Thyroid gland (tissue), 4 donors: ENCODE measurements around the gene PRXL2B. TPM values are rescaled to one million over a fixed set of nuclear protein-coding genes. Genes with fewer than 3 reads are reported as not detected.

ENCODE experiments used
- DNase-seq, 2 donors: peaks; one replicate each; pipeline ENCODE4 v3.0.0-alpha.2; 2019
- H3K27ac ChIP-seq, 3 donors: fragments of 200-600 bp; sonication (generic); 1 replicate in 2 of 3; 2 replicates in 1 of 3; pipeline ENCODE4 v1.5.1; 2016 to 2019; ENCODE audit warnings: mild to moderate bottlenecking in 1 of 3, moderate library complexity in 1 of 3
- H3K27me3 ChIP-seq: fragments of 200-600 bp; sonication (generic); one replicate; pipeline ENCODE4 v1.5.1; 2019
- H3K36me3 ChIP-seq, 2 donors: fragments of 200-600 bp; sonication (generic); one replicate each; pipeline ENCODE4 v1.5.1; 2016 to 2019
- H3K4me1 ChIP-seq, 2 donors: fragments of 200-600 bp; sonication (generic); one replicate each; pipeline ENCODE4 v1.5.1; 2017 to 2019
- H3K4me3 ChIP-seq, 3 donors: fragments of 200-600 bp; sonication (generic); replicated peaks in 1 of 3; 1 replicate in 2 of 3; 2 replicates in 1 of 3; pipeline ENCODE4 v1.5.1; 2016; ENCODE audit warnings: mild to moderate bottlenecking in 1 of 3
- H3K9me3 ChIP-seq: fragments of 200-600 bp; sonication (generic); one replicate; pipeline ENCODE4 v1.5.1; 2017
- CTCF ChIP-seq, 6 experiments: fragments of 200-600 bp in 3 of 6; fragments of 450-650 bp in 3 of 6; sonication (generic) in 3 of 6; IDR thresholded peaks; one replicate each; pipeline ENCODE4 v1.5.1; 2016 to 2019; ENCODE audit warnings: antibody characterized with exemption in 6 of 6, mild to moderate bottlenecking in 2 of 6, inconsistent platforms in 1 of 6, moderate library complexity in 1 of 6
- POLR2A ChIP-seq, 2 donors: fragments of 450-650 bp; IDR thresholded peaks; one replicate each; pipeline ENCODE4 v1.6.1; 2017; ENCODE audit warnings: antibody characterized with exemption in 2 of 2, mild to moderate bottlenecking in 2 of 2, moderate library complexity in 1 of 2
- WGBS, 2 donors: methylation state at CpG; one replicate each; pipeline ENCODE4 v1.1.5; 2017; 5-methylcytosine and 5-hydroxymethylcytosine counted together
- intact Hi-C: fragments of 100-400 bp; cut with DNase I; formaldehyde crosslinking; loops from one replicate; pipeline ENCODE4 v1.15.1; 2023
- total RNA-seq, 4 donors: library from RNA; depleted of rRNA; stranded (reverse); fragments of >200 nt; gene quantifications; one replicate each; pipeline ENCODE4 v1.2.3, GENCODE V29; 2016

PRXL2B gene
- total RNA-seq, 4 donors from 2014 or later, result 14.6 to 24.7 (median 18.0) TPM

- no peak overlapping the region for H3K27ac ChIP-seq
- H3K36me3 ChIP-seq, result no peaks in the 10 kb centered on the region
- TF ChIP-seq POLR2A (IDR thresholded peaks at IDR 0.05), result no peak
- TF ChIP-seq CTCF (IDR thresholded peaks at IDR 0.05), result no peak
- WGBS, 2 donors, result 55 to 56% methylated on average over 14 to 20 of the region's 21 CpGs
- intact Hi-C loops, result no loop called here
- H3K9me3 ChIP-seq, result no peaks in the 10 kb centered on the region
- H3K4me1 ChIP-seq, result peaks cover 9 to 33% of the 10 kb centered on the region in 2 donors
- no peak overlapping the region for H3K4me3 ChIP-seq
- peak; percentile 61 to 69 for DNase-seq
- no peaks in the 10 kb centered on the region for H3K27me3 ChIP-seq
Measured at GRCh38 chr1:2610036-2610959, 23.7 kb downstream of the PRXL2B start.

GRCh38 chr1:2611031-2611501 lies 24.5 kb downstream of the PRXL2B start:
- no peak overlapping the region for H3K27ac ChIP-seq
- intact Hi-C loops, result no loop called here
- no peaks in the 10 kb centered on the region for H3K36me3 ChIP-seq
- 10 to 20% methylated on average over 3 to 9 of the region's 24 CpGs for WGBS, 2 donors
- peaks cover 7 to 26% of the 10 kb centered on the region in 2 donors for H3K4me1 ChIP-seq
- peak; percentile 22 to 36 for DNase-seq
- H3K4me3 ChIP-seq, result no peak overlapping the region
- no peak for TF ChIP-seq CTCF (IDR thresholded peaks at IDR 0.05)
- no peak for TF ChIP-seq POLR2A (IDR thresholded peaks at IDR 0.05)
- H3K9me3 ChIP-seq, result no peaks in the 10 kb centered on the region
- H3K27me3 ChIP-seq, result no peaks in the 10 kb centered on the region

DNA sequence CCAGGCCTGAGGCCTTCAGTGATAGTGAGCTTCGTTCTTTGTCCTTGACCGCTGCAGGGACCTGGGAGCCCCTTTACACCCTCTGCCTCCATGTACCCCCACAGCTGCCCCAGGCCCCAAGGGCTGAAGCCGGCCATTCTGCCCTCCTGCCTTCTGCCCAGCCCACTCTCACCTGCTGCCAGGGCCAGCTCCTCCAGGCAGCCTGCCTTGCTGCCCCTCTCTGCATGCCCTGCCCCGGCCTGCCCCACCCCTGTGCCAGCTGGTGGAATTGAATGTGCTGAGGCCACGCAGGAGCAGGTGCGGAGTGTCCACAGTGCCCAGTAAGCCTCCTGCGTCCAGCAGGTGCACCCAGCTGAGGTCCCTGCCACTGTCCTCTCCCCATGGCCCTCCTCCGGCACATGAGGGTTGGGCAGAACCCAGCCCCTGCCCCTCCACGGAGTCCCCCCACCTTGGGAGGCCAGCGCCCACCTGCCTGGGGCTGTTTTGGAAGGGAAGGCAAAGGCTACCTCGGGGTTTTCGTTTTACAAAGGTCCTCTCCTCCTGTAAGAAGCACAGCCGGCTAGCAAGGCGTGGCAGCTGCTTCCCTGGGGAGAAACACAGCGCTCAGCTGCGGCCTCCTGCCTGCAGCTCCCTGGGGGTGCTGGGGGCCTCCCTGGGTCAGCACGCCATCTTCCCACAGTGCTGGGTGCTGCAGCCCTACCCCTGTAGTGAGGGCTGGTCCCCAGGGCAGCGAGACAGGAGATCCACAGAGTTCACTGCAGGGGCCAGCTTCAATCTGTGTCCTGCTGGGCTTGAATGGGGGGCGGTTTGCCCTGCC lies 25.3 kb downstream of the PRXL2B start:
- Histone ChIP-seq H3K9me3 (no peaks in the 10 kb centered on the region), H3K4me1 (peaks cover 0 to 18% of the 10 kb centered on the region in 2 donors), H3K27me3 (no peaks in the 10 kb centered on the region), H3K36me3 (no peaks in the 10 kb centered on the region), H3K4me3 (no peak overlapping the region), H3K27ac (no peak overlapping the region)
- WGBS, 2 donors, result 87% methylated on average over 8 to 12 of the region's 19 CpGs
- TF ChIP-seq POLR2A (IDR thresholded peaks at IDR 0.05) (no peak), CTCF (IDR thresholded peaks at IDR 0.05) (no peak)
- intact Hi-C loops, result no loop called here
- DNase-seq, result peak in 1 of 2 donors; percentile 0

DNA sequence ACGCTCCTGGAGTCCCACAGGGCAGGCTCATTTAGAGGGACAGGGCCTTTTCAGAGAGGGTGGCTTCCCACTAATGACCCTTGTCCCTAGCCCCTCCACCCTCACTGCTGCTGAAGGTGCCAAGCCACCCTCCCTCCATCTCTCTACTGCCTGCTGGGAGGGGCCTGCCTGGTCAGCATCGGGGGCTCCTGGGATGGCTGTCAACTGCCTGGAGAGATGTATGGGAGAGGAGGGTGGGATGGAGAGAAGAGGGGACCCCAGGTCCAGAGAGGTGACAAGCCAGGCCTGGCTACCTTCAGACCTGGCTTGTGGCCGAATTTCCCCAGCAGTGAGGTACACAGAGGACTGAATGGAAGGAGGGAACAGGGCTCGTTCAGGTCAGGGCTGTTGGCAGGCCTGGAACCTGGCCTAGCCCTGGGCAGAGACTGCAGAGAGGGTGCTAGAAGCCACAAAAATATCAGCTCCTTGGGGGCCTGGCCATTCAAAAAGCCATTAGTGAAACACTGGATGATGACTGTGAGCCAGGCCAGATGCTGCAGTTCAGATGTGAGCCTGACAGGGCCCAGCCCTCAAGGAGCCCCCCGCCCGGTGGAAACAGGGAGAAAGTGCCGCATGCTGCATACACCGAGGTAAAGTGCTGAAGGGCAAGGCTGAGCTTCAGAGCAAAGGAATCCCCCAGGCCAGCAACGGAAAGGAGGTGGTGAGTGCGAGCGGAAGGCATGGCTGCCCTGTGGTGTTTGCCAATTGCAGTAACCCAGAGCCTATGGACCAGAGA lies 26.2 kb downstream of the PRXL2B start:
- H3K27me3 ChIP-seq, result no peaks in the 10 kb centered on the region
- 90 to 91% methylated on average over 8 to 11 of the region's 11 CpGs for WGBS, 2 donors
- H3K4me3 ChIP-seq, result no peak overlapping the region
- no peak for TF ChIP-seq CTCF (IDR thresholded peaks at IDR 0.05)
- peaks cover 0 to 10% of the 10 kb centered on the region in 2 donors for H3K4me1 ChIP-seq
- H3K27ac ChIP-seq, result no peak overlapping the region
- H3K36me3 ChIP-seq, result no peaks in the 10 kb centered on the region
- intact Hi-C loops, result no loop called here
- no peaks in the 10 kb centered on the region for H3K9me3 ChIP-seq
- peak in 1 of 2 donors; percentile 1 for DNase-seq
